ENCODE measurements around the gene GLYR1. TPM values are rescaled to one million over a fixed set of nuclear protein-coding genes. Genes with fewer than 3 reads are reported as not detected.
A peak's percentile ranks its signal among the peaks of the same experiment; 100 is the strongest.

Gene GLYR1
- total RNA-seq, 1 experiment from 2014 or later: 135 TPM

- Histone ChIP-seq H3K9me2 (ENCODE audit: insufficient read depth) (no peaks in the 10 kb centered on the region), H3K79me2 (ENCODE audit: low read depth) (peaks cover 25% of the 10 kb centered on the region), H4K20me1 (ENCODE audit: insufficient read depth) (no peaks in the 10 kb centered on the region), H3K27ac (no peak overlapping the region), H3K9me3 (ENCODE audit: insufficient read depth, low read depth) (no peaks in the 10 kb centered on the region), H3K36me3 (ENCODE audit: low read depth) (no peaks in the 10 kb centered on the region; the same call in 1 of the 2 replicates), H3K4me3 (no peak overlapping the region; the same call in 1 of the 2 replicates), H3K4me1 (replicated peaks; ENCODE audit: insufficient read depth) (peaks cover 27% of the 10 kb centered on the region), H3K4me2 (peak overlapping the region; percentile 96; the same call in 1 of the 2 replicates), H2AFZ (no peak overlapping the region), H3F3A (ENCODE audit: insufficient read depth, low read depth) (peaks cover 23% of the 10 kb centered on the region), H3K27me3 (ENCODE audit: insufficient read depth, low read depth) (no peaks in the 10 kb centered on the region)
- no TSS peak for BruUV-seq (replicated peaks)
- TF ChIP-seq CTCF (conservative IDR thresholded peaks at IDR 0.05): no peak
- TF ChIP-seq EZH2 (IDR thresholded peaks at IDR 0.05; ENCODE audit: low read depth): no peak
- intact Hi-C loops (cut with micrococcal nuclease; ENCODE audit: unreplicated experiment): no loop called here
- ChIA-PET POLR2A (ENCODE audit: unreplicated experiment) (no interaction called here), CTCF (no interaction called here)
- DNase-seq: no peak
Observed at GRCh38 chr16:4796982-4797804, 49.9 kb downstream of the GLYR1 start.

GRCh38 chr16:4795828-4796572 is 51.1 kb downstream of the GLYR1 start:
- peaks cover 25% of the 10 kb centered on the region for H3K79me2 ChIP-seq (ENCODE audit: low read depth)
- no peaks in the 10 kb centered on the region for H4K20me1 ChIP-seq (ENCODE audit: insufficient read depth)
- DNase-seq: peak in 1 of 2 experiments; percentile 32
- no peaks in the 10 kb centered on the region for H3K9me3 ChIP-seq (ENCODE audit: insufficient read depth, low read depth)
- H3K27me3 ChIP-seq (ENCODE audit: insufficient read depth, low read depth): no peaks in the 10 kb centered on the region
- ChIA-PET CTCF (no interaction called here), POLR2A (ENCODE audit: unreplicated experiment) (interaction anchor here (0.6 to 0.7 kb wide), 3 partner anchors 24 to 290 kb away, joined by 3 to 11 read pairs (median 3); no protein-coding TSS in a partner anchor)
- peaks cover 19% of the 10 kb centered on the region for H3K4me1 ChIP-seq (replicated peaks; ENCODE audit: insufficient read depth)
- TSS peak; percentile 58 for BruUV-seq (replicated peaks)
- H3K4me3 ChIP-seq: peak overlapping the region; percentile 91
- intact Hi-C loops (cut with micrococcal nuclease; ENCODE audit: unreplicated experiment): loop anchor here (1.0 kb wide), 1 partner anchor 28 kb away; no protein-coding TSS in a partner anchor
- no peaks in the 10 kb centered on the region; the same call in 1 of the 2 replicates for H3K36me3 ChIP-seq (ENCODE audit: low read depth)
- H3K4me2 ChIP-seq: peak overlapping the region; percentile 96
- no peaks in the 10 kb centered on the region for H3K9me2 ChIP-seq (ENCODE audit: insufficient read depth)
- peak overlapping the region; percentile 56 for H3K27ac ChIP-seq
- peak overlapping the region; percentile 82 for H2AFZ ChIP-seq
- TF ChIP-seq CTCF (conservative IDR thresholded peaks at IDR 0.05) (no peak), EZH2 (IDR thresholded peaks at IDR 0.05; ENCODE audit: low read depth) (no peak)
- peaks cover 16% of the 10 kb centered on the region; the same call in 1 of the 2 replicates for H3F3A ChIP-seq (ENCODE audit: insufficient read depth, low read depth)

- ChIA-PET CTCF (no interaction called here), POLR2A (ENCODE audit: unreplicated experiment) (interaction anchor here (0.6 to 0.7 kb wide), 2 partner anchors 23 to 289 kb away, joined by 3 to 11 read pairs; no protein-coding TSS in a partner anchor)
- peak within 1 kb of the TSS; percentile 82 for H2AFZ ChIP-seq
Observed at GRCh38 chr16:4795181-4795827, 51.8 kb downstream of the GLYR1 start, which contains the start of gene SMIM22. Gene SMIM22 (plus strand): TSS chr16:4795369. CDS start chr16:4795735, 366 bp downstream.

More at GRCh38 chr16:4795181-4795827, 51.8 kb downstream of the GLYR1 start, which contains the start of gene SMIM22:
- Histone ChIP-seq H3K4me1 (replicated peaks; ENCODE audit: insufficient read depth) (peaks cover 24% of the 10 kb centered on the region), H3K79me2 (ENCODE audit: low read depth) (peaks cover 25% of the 10 kb centered on the region), H3F3A (ENCODE audit: insufficient read depth, low read depth) (peaks cover 22% of the 10 kb centered on the region; the same call in 1 of the 2 replicates), H3K4me2 (peak within 1 kb of the TSS; percentile 96), H3K9me3 (ENCODE audit: insufficient read depth, low read depth) (no peaks in the 10 kb centered on the region), H3K9me2 (ENCODE audit: insufficient read depth) (no peaks in the 10 kb centered on the region), H3K27ac (peak within 1 kb of the TSS; percentile 56), H3K27me3 (ENCODE audit: insufficient read depth, low read depth) (no peaks in the 10 kb centered on the region), H4K20me1 (ENCODE audit: insufficient read depth) (no peaks in the 10 kb centered on the region), H3K36me3 (ENCODE audit: low read depth) (no peaks in the 10 kb centered on the region; the same call in 1 of the 2 replicates), H3K4me3 (peak within 1 kb of the TSS; percentile 91)
- DNase-seq: peak; percentile 67 to 85
- intact Hi-C loops (cut with micrococcal nuclease; ENCODE audit: unreplicated experiment): loop anchor here (1.0 kb wide), 1 partner anchor 27 kb away; no protein-coding TSS in a partner anchor
- TF ChIP-seq CTCF (conservative IDR thresholded peaks at IDR 0.05): no peak
- no TSS peak for BruUV-seq (replicated peaks)
